AG04450 (cell line): ENCODE results near the gene MEI4. TPM values are rescaled to one million over a fixed set of nuclear protein-coding genes. Genes with fewer than 3 reads are reported as not detected.
"Not testable (repeated sequence)": the region's sequence is repeated elsewhere in the genome, so short reads cannot be mapped to it uniquely, and the experiment has no call there.

Experiments
- CTCF ChIA-PET: fragments of 300-600, 350-600 bp; formaldehyde crosslinking; extraction: SDS; loops from one replicate; lab custom pipeline; 2022; ENCODE audit warnings: antibody characterized with exemption, inconsistent platforms; lab: Charles Lee
- POLR2A ChIA-PET: fragments of 350-600 bp; formaldehyde crosslinking; extraction: SDS; loops from one replicate; lab custom pipeline; 2021; ENCODE audit warnings: antibody characterized with exemption, inconsistent platforms; lab: Yijun Ruan, JAX
- DNase-seq: peaks from one replicate; pipeline ENCODE4 v3.0.0-alpha.2; 2011; ENCODE audit warnings: low read depth, low spot score
- H3K27ac ChIP-seq: one replicate; pipeline ENCODE4 v1.5.1; 2012; ENCODE audit warnings: low read depth, low read length, control low read depth
- H3K27me3 ChIP-seq: one replicate; pipeline ENCODE4 v1.6.0; 2012; ENCODE audit warnings: low read length; ENCODE audit not compliant: control insufficient read depth, insufficient read depth
- H3K4me3 ChIP-seq: 2 replicates; pipeline ENCODE4 v1.5.1; 2011; ENCODE audit warnings: mild to moderate bottlenecking, low read depth, low read length, control low read depth
- H3K9me3 ChIP-seq: 2 replicates; pipeline ENCODE4 v1.5.1; 2012; ENCODE audit warnings: low read length; ENCODE audit not compliant: control insufficient read depth, insufficient read depth
- CTCF ChIP-seq: IDR thresholded peaks from 2 replicates; pipeline ENCODE4 v1.5.1; 2011; ENCODE audit warnings: low read depth, low read length, control low read depth, inconsistent platforms
- polyA plus RNA-seq: library from polyadenylated mRNA; depleted of rRNA; stranded (reverse); fragments of >200 nt; gene quantifications from 2 replicates; pipeline ENCODE4 v1.2.3, GENCODE V29; 2011

Gene MEI4
- polyA plus RNA-seq, 1 experiment, result not detected

- Histone ChIP-seq H3K9me3 (peaks cover 4% of the 10 kb centered on the region), H3K4me3 (no peak overlapping the region), H3K27ac (no peak overlapping the region), H3K27me3 (no peaks in the 10 kb centered on the region)
- no peak for DNase-seq
- ChIA-PET POLR2A (no interaction called here), CTCF (no interaction called here)
- no peak for TF ChIP-seq CTCF
These were observed 164.0 kb downstream of the MEI4 start for GRCh38 chr6:77816766-77817270.

DNA sequence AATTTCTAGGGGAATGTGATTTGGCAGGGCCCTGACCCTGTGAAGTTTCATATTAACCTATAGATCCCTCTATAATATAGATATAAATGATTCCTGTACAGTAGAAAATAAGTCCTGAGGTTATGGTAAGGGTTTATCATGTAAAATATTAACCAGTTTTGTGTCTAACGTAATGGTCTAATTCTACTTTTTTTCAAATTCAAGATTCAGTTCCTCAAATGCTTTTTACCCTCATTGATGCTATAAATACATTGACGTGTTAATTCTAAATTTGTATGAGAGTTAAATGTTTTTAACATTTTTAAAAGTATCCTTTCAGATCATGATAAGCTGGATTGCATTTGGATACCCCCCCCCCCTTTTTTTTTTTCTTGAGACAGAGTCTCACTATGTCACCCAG is 169.4 kb downstream of the MEI4 start:
- Histone ChIP-seq H3K9me3 (peaks cover 6% of the 10 kb centered on the region), H3K27ac (no peak overlapping the region), H3K27me3 (no peaks in the 10 kb centered on the region)

GRCh38 chr6:77825204-77825603 is 172.4 kb downstream of the MEI4 start:
- DNase-seq, result no peak
- CTCF ChIA-PET, result no interaction called here
- no peak overlapping the region for H3K4me3 ChIP-seq

More for the DNA sequence above, 169.4 kb downstream of the MEI4 start:
- POLR2A ChIA-PET, result no interaction called here
- no peak for DNase-seq
- H3K4me3 ChIP-seq, result no peak overlapping the region
- TF ChIP-seq CTCF, result no peak
- CTCF ChIA-PET, result no interaction called here

GRCh38 chr6:77829736-77830135 is 176.9 kb downstream of the MEI4 start:
- no peak overlapping the region for H3K27ac ChIP-seq
- no peaks in the 10 kb centered on the region; the same call in 1 of the 2 replicates for H3K9me3 ChIP-seq
- POLR2A ChIA-PET, result no interaction called here
- H3K4me3 ChIP-seq, result no peak overlapping the region
- no peak for DNase-seq
- CTCF ChIA-PET, result no interaction called here
- H3K27me3 ChIP-seq, result no peaks in the 10 kb centered on the region
- TF ChIP-seq CTCF, result no peak

More at GRCh38 chr6:77825204-77825603, 172.4 kb downstream of the MEI4 start:
- H3K27ac ChIP-seq, result no peak overlapping the region
- peaks cover 4% of the 10 kb centered on the region for H3K9me3 ChIP-seq
- TF ChIP-seq CTCF, result no peak
- no peaks in the 10 kb centered on the region for H3K27me3 ChIP-seq
- POLR2A ChIA-PET, result no interaction called here

- H3K27ac ChIP-seq, CTCF ChIA-PET, POLR2A ChIA-PET, DNase-seq, H3K9me3 ChIP-seq, H3K4me3 ChIP-seq, H3K27me3 ChIP-seq: not testable (repeated sequence)
These were observed 180.9 kb downstream of the MEI4 start for GRCh38 chr6:77833749-77834148.
